ENCODE results near the gene SERPINB2.

The SERPINB2 gene

GRCh38 chr18:63892566-63892965 lies 5.1 kb downstream of the SERPINB2 start:
- Histone ChIP-seq H3K4me3 (ENCODE audit: low read length, poor library complexity, severe bottlenecking) (no peak overlapping the region), H3K4me1 (ENCODE audit: insufficient read depth, low read length, poor library complexity, severe bottlenecking) (no peaks in the 10 kb centered on the region), H4K20me1 (ENCODE audit: insufficient read depth, low read length, poor library complexity, severe bottlenecking) (no peaks in the 10 kb centered on the region), H3K79me2 (ENCODE audit: insufficient read depth, low read length) (no peaks in the 10 kb centered on the region), H3K9me2 (replicated peaks; ENCODE audit: low read depth, low read length) (no peaks in the 10 kb centered on the region), H3K27me3 (ENCODE audit: insufficient read depth, low read length, poor library complexity, severe bottlenecking) (no peaks in the 10 kb centered on the region), H2AFZ (ENCODE audit: low read length) (no peak overlapping the region), H3F3A (ENCODE audit: low read depth) (no peaks in the 10 kb centered on the region), H3K36me3 (ENCODE audit: insufficient read depth, low read length) (no peaks in the 10 kb centered on the region), H3K9ac (ENCODE audit: low read depth, low read length, poor library complexity, severe bottlenecking) (no peak overlapping the region), H3K4me2 (ENCODE audit: low read depth, low read length, poor library complexity, severe bottlenecking) (no peak overlapping the region), H3K9me3 (ENCODE audit: insufficient read depth, low read depth, low read length) (no peaks in the 10 kb centered on the region)
- no peak for TF ChIP-seq EZH2phosphoT487 (IDR thresholded peaks at IDR 0.05; ENCODE audit: borderline replicate concordance)
- no peak for TF ChIP-seq CTCF (conservative IDR thresholded peaks at IDR 0.05; ENCODE audit: low read length)

DNA sequence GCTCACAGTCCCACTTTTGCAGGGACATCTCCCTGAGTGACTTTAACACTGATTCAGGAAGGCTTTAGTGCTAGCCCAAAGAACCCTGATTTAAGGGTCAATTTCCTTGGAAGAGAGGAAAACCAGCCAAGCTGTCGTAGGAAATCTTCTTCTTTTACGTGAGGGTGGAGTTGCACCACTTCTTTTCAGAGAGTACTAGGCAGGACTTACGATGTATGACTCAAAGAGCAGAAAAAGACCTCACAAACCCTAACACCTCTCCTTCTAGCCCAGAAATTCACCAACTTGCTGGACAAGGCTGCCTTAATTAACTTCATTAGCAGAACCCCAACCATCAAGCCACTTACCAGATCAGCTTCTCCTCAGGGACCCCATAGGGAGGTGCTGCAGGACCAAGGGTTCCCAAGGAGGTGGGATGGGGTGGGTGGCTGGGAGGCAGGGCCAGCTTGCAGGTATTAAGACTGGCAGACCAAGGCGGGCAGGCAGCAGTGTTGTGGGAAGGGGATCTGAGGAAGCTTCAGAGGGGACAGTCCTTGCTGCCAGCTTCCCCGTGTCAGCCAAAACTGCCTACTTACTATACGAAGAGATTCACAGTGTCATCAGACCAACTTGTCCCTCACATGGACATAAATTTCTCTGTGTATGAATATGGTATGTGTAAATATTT lies 6.7 kb downstream of the SERPINB2 start:
- no peak overlapping the region for H3K4me2 ChIP-seq (ENCODE audit: low read depth, low read length, poor library complexity, severe bottlenecking)
- TF ChIP-seq CTCF (conservative IDR thresholded peaks at IDR 0.05; ENCODE audit: low read length) (no peak), EZH2phosphoT487 (IDR thresholded peaks at IDR 0.05; ENCODE audit: borderline replicate concordance) (no peak)
- no peaks in the 10 kb centered on the region for H3K79me2 ChIP-seq (ENCODE audit: insufficient read depth, low read length)
- no peaks in the 10 kb centered on the region for H3K27me3 ChIP-seq (ENCODE audit: insufficient read depth, low read length, poor library complexity, severe bottlenecking)
- no peaks in the 10 kb centered on the region for H3K4me1 ChIP-seq (ENCODE audit: insufficient read depth, low read length, poor library complexity, severe bottlenecking)
- no peaks in the 10 kb centered on the region for H3F3A ChIP-seq (ENCODE audit: low read depth)
- no peak overlapping the region for H3K4me3 ChIP-seq (ENCODE audit: low read length, poor library complexity, severe bottlenecking)
- no peak overlapping the region for H3K9ac ChIP-seq (ENCODE audit: low read depth, low read length, poor library complexity, severe bottlenecking)
- H3K36me3 ChIP-seq (ENCODE audit: insufficient read depth, low read length) = no peaks in the 10 kb centered on the region
- H4K20me1 ChIP-seq (ENCODE audit: insufficient read depth, low read length, poor library complexity, severe bottlenecking) = no peaks in the 10 kb centered on the region
- H3K9me3 ChIP-seq (ENCODE audit: insufficient read depth, low read depth, low read length) = no peaks in the 10 kb centered on the region
- H2AFZ ChIP-seq (ENCODE audit: low read length) = no peak overlapping the region
- no peaks in the 10 kb centered on the region for H3K9me2 ChIP-seq (replicated peaks; ENCODE audit: low read depth, low read length)

DNA sequence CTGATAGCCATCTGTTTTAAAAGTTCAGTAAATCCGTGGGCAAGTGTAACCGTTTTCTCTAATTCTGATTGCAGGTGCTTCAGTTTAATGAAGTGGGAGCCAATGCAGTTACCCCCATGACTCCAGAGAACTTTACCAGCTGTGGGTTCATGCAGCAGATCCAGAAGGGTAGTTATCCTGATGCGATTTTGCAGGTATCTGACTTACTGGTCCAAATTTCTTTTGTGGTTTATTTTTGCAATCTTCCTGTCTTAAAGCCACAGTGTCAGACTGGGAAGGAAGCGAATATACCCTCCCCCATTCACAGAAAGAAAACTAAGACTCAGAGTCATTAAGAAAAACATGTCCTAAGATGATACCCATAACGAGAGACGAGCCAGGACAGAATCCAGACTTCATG lies 7.7 kb downstream of the SERPINB2 start:
- no peak overlapping the region for H2AFZ ChIP-seq (ENCODE audit: low read length)
- no peak overlapping the region for H3K4me2 ChIP-seq (ENCODE audit: low read depth, low read length, poor library complexity, severe bottlenecking)
- H3K36me3 ChIP-seq (ENCODE audit: insufficient read depth, low read length) = no peaks in the 10 kb centered on the region

More for the DNA sequence above, 7.7 kb downstream of the SERPINB2 start:
- Histone ChIP-seq H3K9ac (ENCODE audit: low read depth, low read length, poor library complexity, severe bottlenecking) (no peak overlapping the region), H3K4me1 (ENCODE audit: insufficient read depth, low read length, poor library complexity, severe bottlenecking) (no peaks in the 10 kb centered on the region), H4K20me1 (ENCODE audit: insufficient read depth, low read length, poor library complexity, severe bottlenecking) (no peaks in the 10 kb centered on the region), H3K27me3 (ENCODE audit: insufficient read depth, low read length, poor library complexity, severe bottlenecking) (no peaks in the 10 kb centered on the region), H3K79me2 (ENCODE audit: insufficient read depth, low read length) (no peaks in the 10 kb centered on the region), H3F3A (ENCODE audit: low read depth) (no peaks in the 10 kb centered on the region), H3K4me3 (ENCODE audit: low read length, poor library complexity, severe bottlenecking) (no peak overlapping the region), H3K9me3 (ENCODE audit: insufficient read depth, low read depth, low read length) (no peaks in the 10 kb centered on the region), H3K9me2 (replicated peaks; ENCODE audit: low read depth, low read length) (no peaks in the 10 kb centered on the region)
- TF ChIP-seq CTCF (conservative IDR thresholded peaks at IDR 0.05; ENCODE audit: low read length) = no peak

Data from Loucy (cell line).